CD4-positive, CD25-positive, alpha-beta regulatory T cell (primary cell): ENCODE data around the gene MFSD12. TPM values are rescaled to one million over a fixed set of nuclear protein-coding genes. Genes with fewer than 3 reads are reported as not detected.
A peak's percentile ranks its signal among the peaks of the same experiment; 100 is the strongest.

Experiments used
- ATAC-seq, 2 donors: fragments of 150-1000 bp; cut with Tn5 transposase; one replicate each; pipeline ENCODE4 v1.10.0; 2021; ENCODE audit warnings: low read depth in 2 of 2, moderate number of reproducible peaks in 2 of 2, moderate library complexity in 1 of 2
- DNase-seq, 3 donors: peaks; one replicate each; pipeline versions ENCODE4 v3.0.0 to v3.0.0-alpha.2; 2012 to 2022; ENCODE audit warnings: mixed read lengths in 1 of 3
- H3K27ac ChIP-seq: one replicate; pipeline ENCODE4 v1.7.0; 2013; ENCODE audit warnings: mild to moderate bottlenecking, low read length; ENCODE audit not compliant: insufficient read depth, poor library complexity, severe bottlenecking
- H3K27me3 ChIP-seq: one replicate; pipeline ENCODE4 v1.7.0; 2013; ENCODE audit warnings: low read length; ENCODE audit not compliant: control insufficient read depth, insufficient read depth
- H3K36me3 ChIP-seq: one replicate; pipeline ENCODE4 v1.7.0; 2013; ENCODE audit warnings: mild to moderate bottlenecking, low read length, moderate library complexity; ENCODE audit not compliant: control insufficient read depth, insufficient read depth
- H3K4me1 ChIP-seq: 2 replicates; pipeline ENCODE4 v1.7.0; 2013; ENCODE audit warnings: mild to moderate bottlenecking, low read length; ENCODE audit not compliant: insufficient read depth, control insufficient read depth, poor library complexity, severe bottlenecking
- H3K4me3 ChIP-seq: one replicate; pipeline ENCODE4 v1.7.0; 2013; ENCODE audit warnings: low read depth, mild to moderate bottlenecking, low read length, moderate library complexity
- H3K9me3 ChIP-seq, 2 experiments: 1 replicate in 1 of 2; 2 replicates in 1 of 2; pipeline ENCODE4 v1.7.0; 2013; ENCODE audit warnings: low read length in 2 of 2, mild to moderate bottlenecking in 1 of 2, moderate library complexity in 1 of 2; ENCODE audit not compliant: control insufficient read depth in 2 of 2
- H3K27ac Mint-ChIP-seq, 3 donors: one replicate each; pipeline ENCODE4 v1.8.0; 2020 to 2022; ENCODE audit warnings: mild to moderate bottlenecking in 3 of 3, mixed read lengths in 3 of 3, moderate library complexity in 2 of 3
- H3K27me3 Mint-ChIP-seq: one replicate; pipeline ENCODE4 v1.8.0; 2022; ENCODE audit warnings: mild to moderate bottlenecking, mixed read lengths
- H3K36me3 Mint-ChIP-seq: one replicate; pipeline ENCODE4 v1.8.0; 2020; ENCODE audit warnings: mixed read lengths
- H3K4me1 Mint-ChIP-seq, 4 donors: one replicate each; pipeline ENCODE4 v1.8.0; 2020 to 2022; ENCODE audit warnings: mixed read lengths in 4 of 4, mild to moderate bottlenecking in 1 of 4
- H3K4me3 Mint-ChIP-seq, 4 donors: one replicate each; pipeline ENCODE4 v1.8.0; 2020 to 2022; ENCODE audit warnings: mild to moderate bottlenecking in 4 of 4, mixed read lengths in 4 of 4, moderate library complexity in 3 of 4
- H3K9me3 Mint-ChIP-seq, 7 donors: one replicate each; pipeline ENCODE4 v1.8.0; 2020 to 2022; ENCODE audit warnings: mixed read lengths in 7 of 7, mild to moderate bottlenecking in 3 of 7, moderate library complexity in 2 of 7
- polyA plus RNA-seq, 4 donors: library from polyadenylated mRNA; unstranded; fragments of 300-500 nt; fragmentation: Illumina TruSeq; gene quantifications; one replicate each; pipeline ENCODE4 v1.2.3, GENCODE V29; 2021
- total RNA-seq: library from RNA; stranded (reverse); gene quantifications from one replicate; pipeline ENCODE4 v1.2.3, GENCODE V29; 2022

Gene MFSD12
- total and polyA plus RNA-seq, 5 donors from 2014 or later: 28.5 to 63.8 (median 36.2) TPM

DNA sequence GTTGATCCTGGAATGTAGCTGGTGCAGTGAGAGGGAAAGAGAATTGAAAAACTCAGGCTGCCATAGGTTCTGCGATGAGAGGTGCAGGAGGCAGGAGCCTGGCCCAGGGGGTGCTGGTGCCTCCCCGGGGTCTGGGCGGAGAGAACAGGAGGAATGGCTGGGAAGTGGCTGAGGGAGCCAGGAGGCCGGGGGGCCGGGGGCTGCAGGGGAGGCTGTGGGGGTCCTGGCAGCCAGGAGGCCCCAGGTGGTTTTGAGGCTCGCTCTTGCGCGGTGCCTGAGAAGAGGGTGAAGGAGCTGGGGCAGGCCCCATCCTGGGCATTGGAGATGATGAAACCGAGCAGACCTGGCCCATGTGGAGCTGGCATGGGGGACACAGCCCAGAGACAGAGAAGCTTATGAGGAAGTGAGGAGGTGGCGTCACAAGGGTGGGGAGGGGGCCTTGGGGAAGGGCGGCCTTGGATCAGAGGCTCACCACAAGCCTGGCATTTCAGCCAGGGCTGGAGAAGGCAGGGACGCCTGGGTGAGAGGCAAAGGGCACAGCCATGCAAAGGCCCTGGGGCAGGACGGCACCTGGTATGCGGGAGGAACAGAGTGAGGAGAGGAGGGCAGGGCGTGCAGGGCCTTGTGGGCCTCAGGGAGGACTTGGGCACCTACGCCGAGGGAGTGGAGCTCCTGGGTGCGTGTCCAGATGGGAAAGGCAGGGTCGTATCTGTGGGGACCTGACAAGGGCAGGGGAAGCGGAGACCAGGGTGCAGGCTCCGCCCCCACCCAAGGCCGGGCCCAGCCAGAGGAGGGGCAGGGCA lies 19.7 kb downstream of the MFSD12 start:
- Histone ChIP-seq H3K27me3 (no peaks in the 10 kb centered on the region), H3K9me3 (no peaks in the 10 kb centered on the region), H3K36me3 (peaks cover 27% of the 10 kb centered on the region), H3K27ac (no peak overlapping the region), H3K4me3 (no peak overlapping the region), H3K4me1 (no peaks in the 10 kb centered on the region)
- ATAC-seq (peak in 1 of 2 donors; percentile 13), DNase-seq (no peak)
- Mint-ChIP-seq H3K4me1 (peaks cover 0 to 2% (median 0%) of the 10 kb centered on the region in 4 donors), H3K9me3 (no peaks in the 10 kb centered on the region), H3K27me3 (no peaks in the 10 kb centered on the region), H3K27ac (peak overlapping the region in 1 of 3 donors; percentile 56), H3K36me3 (peaks cover 8% of the 10 kb centered on the region), H3K4me3 (peak overlapping the region in 1 of 4 donors; percentile 74)

DNA sequence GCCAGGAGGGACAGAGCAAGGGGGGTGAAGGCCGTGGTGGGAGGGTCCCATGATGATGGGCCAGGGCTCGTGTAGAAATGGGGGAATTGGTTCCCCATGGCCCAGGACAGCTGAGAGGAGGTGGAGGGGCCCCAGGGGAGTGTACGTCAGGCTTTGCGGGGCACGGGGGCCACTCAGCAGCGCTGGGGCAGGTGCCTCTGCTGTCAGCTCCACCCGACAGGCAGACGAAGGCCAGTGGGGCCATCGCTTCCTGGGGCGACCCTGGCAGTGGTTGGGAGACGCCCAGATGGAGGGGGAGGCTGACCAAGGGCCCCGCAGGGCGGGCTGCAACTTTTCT lies 20.3 kb downstream of the MFSD12 start:
- H3K36me3 ChIP-seq: peaks cover 30% of the 10 kb centered on the region
- H3K27me3 ChIP-seq: no peaks in the 10 kb centered on the region
- peak overlapping the region in 1 of 3 donors; percentile 56 for H3K27ac Mint-ChIP-seq
- H3K4me3 Mint-ChIP-seq: no peak overlapping the region
- H3K4me3 ChIP-seq: no peak overlapping the region
- peaks cover 8% of the 10 kb centered on the region for H3K36me3 Mint-ChIP-seq
- H3K4me1 ChIP-seq: no peaks in the 10 kb centered on the region
- no peaks in the 10 kb centered on the region for H3K9me3 Mint-ChIP-seq
- H3K27ac ChIP-seq: no peak overlapping the region
- ATAC-seq: no peak
- no peaks in the 10 kb centered on the region for H3K9me3 ChIP-seq
- H3K4me1 Mint-ChIP-seq: peaks cover 0 to 2% (median 0%) of the 10 kb centered on the region in 4 donors
- H3K27me3 Mint-ChIP-seq: no peaks in the 10 kb centered on the region
- no peak for DNase-seq

- H3K4me3 ChIP-seq: no peak overlapping the region
- H3K9me3 ChIP-seq: no peaks in the 10 kb centered on the region
- Mint-ChIP-seq H3K27me3 (no peaks in the 10 kb centered on the region), H3K9me3 (no peaks in the 10 kb centered on the region), H3K27ac (no peak overlapping the region), H3K4me3 (no peak overlapping the region), H3K36me3 (peaks cover 8% of the 10 kb centered on the region), H3K4me1 (peaks cover 0 to 2% (median 0%) of the 10 kb centered on the region in 4 donors)
- no peaks in the 10 kb centered on the region for H3K27me3 ChIP-seq
- DNase-seq: no peak
- H3K4me1 ChIP-seq: no peaks in the 10 kb centered on the region
- H3K27ac ChIP-seq: no peak overlapping the region
- peaks cover 32% of the 10 kb centered on the region for H3K36me3 ChIP-seq
- no peak for ATAC-seq
Observed at GRCh38 chr19:3536429-3537100, 20.8 kb downstream of the MFSD12 start.

DNA sequence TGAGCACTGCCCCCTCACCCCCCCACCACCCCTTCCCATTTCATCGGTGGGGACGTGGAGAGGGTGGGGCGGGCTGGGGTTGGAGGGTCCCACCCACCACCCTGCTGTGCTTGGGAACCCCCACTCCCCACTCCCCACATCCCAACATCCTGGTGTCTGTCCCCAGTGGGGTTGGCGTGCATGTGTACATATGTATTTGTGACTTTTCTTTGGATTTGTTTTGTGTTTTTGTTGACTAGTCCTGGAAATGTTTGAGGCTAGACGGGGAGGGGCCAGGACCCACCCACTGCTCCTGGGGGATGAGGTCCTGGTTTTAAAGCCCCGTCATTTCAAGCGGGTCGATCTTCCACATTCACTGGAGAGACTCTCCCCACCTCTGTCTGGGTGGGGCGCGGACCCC lies 21.4 kb downstream of the MFSD12 start:
- ATAC-seq (no peak), DNase-seq (no peak)
- H3K36me3 Mint-ChIP-seq: peaks cover 8% of the 10 kb centered on the region
- no peak overlapping the region for H3K4me3 ChIP-seq
- peaks cover 38% of the 10 kb centered on the region for H3K36me3 ChIP-seq
- no peaks in the 10 kb centered on the region for H3K9me3 Mint-ChIP-seq
- H3K27ac Mint-ChIP-seq: no peak overlapping the region
- H3K4me1 Mint-ChIP-seq: peaks cover 0 to 2% (median 0%) of the 10 kb centered on the region in 4 donors
- no peaks in the 10 kb centered on the region for H3K9me3 ChIP-seq
- H3K27me3 Mint-ChIP-seq: no peaks in the 10 kb centered on the region
- H3K4me3 Mint-ChIP-seq: no peak overlapping the region
- H3K27me3 ChIP-seq: no peaks in the 10 kb centered on the region
- H3K27ac ChIP-seq: no peak overlapping the region
- no peaks in the 10 kb centered on the region for H3K4me1 ChIP-seq

GRCh38 chr19:3535563-3535965 lies 21.8 kb downstream of the MFSD12 start:
- Mint-ChIP-seq H3K4me3 (no peak overlapping the region), H3K27ac (no peak overlapping the region), H3K4me1 (peaks cover 0 to 2% (median 0%) of the 10 kb centered on the region in 4 donors), H3K27me3 (no peaks in the 10 kb centered on the region), H3K36me3 (peaks cover 8% of the 10 kb centered on the region), H3K9me3 (no peaks in the 10 kb centered on the region)
- ATAC-seq (no peak), DNase-seq (no peak)
- Histone ChIP-seq H3K4me1 (no peaks in the 10 kb centered on the region), H3K36me3 (peaks cover 42% of the 10 kb centered on the region), H3K4me3 (no peak overlapping the region), H3K9me3 (no peaks in the 10 kb centered on the region), H3K27ac (no peak overlapping the region), H3K27me3 (no peaks in the 10 kb centered on the region)

DNA sequence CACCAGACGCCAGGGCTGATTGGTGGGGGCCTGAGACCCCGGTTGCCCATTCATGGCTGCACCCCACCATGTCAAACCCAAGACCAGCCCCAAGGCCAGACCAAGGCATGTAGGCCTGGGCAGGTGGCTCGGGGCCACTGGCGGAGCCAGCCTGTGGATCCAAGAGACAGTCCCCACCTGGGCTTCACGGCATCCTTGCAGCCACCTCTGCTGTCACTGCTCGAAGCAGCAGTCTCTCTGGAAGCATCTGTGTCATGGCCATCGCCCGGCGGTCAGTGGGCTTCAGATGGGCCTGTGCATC lies 22.2 kb downstream of the MFSD12 start:
- no peak overlapping the region for H3K27ac Mint-ChIP-seq
- H3K9me3 Mint-ChIP-seq: no peaks in the 10 kb centered on the region
- Histone ChIP-seq H3K36me3 (peaks cover 44% of the 10 kb centered on the region), H3K27ac (no peak overlapping the region), H3K27me3 (no peaks in the 10 kb centered on the region), H3K4me1 (no peaks in the 10 kb centered on the region), H3K9me3 (no peaks in the 10 kb centered on the region), H3K4me3 (no peak overlapping the region)
- ATAC-seq (no peak), DNase-seq (no peak)
- H3K27me3 Mint-ChIP-seq: no peaks in the 10 kb centered on the region
- H3K4me1 Mint-ChIP-seq: peaks cover 0 to 2% (median 0%) of the 10 kb centered on the region in 4 donors
- peaks cover 8% of the 10 kb centered on the region for H3K36me3 Mint-ChIP-seq
- H3K4me3 Mint-ChIP-seq: no peak overlapping the region

- no peak for DNase-seq
- no peaks in the 10 kb centered on the region for H3K4me1 ChIP-seq
- Mint-ChIP-seq H3K4me3 (no peak overlapping the region), H3K27me3 (no peaks in the 10 kb centered on the region), H3K27ac (no peak overlapping the region), H3K4me1 (peaks cover 0 to 2% (median 0%) of the 10 kb centered on the region in 4 donors), H3K36me3 (peaks cover 7% of the 10 kb centered on the region), H3K9me3 (no peaks in the 10 kb centered on the region)
- no peaks in the 10 kb centered on the region for H3K9me3 ChIP-seq
- no peak overlapping the region for H3K4me3 ChIP-seq
- H3K27ac ChIP-seq: no peak overlapping the region
- no peaks in the 10 kb centered on the region for H3K27me3 ChIP-seq
- peaks cover 44% of the 10 kb centered on the region for H3K36me3 ChIP-seq
- ATAC-seq: no peak
Observed at GRCh38 chr19:3534375-3535234, 22.8 kb downstream of the MFSD12 start.
